IPS-18a (cell line): Measurements from ENCODE around the gene SYNPR.

Experiments
- H3K27ac ChIP-seq: one replicate; pipeline ENCODE4 v1.5.1; 2013; ENCODE audit warnings: low read length
- H3K27me3 ChIP-seq: one replicate; pipeline ENCODE4 v1.6.1; 2013; ENCODE audit warnings: mild to moderate bottlenecking, low read length; ENCODE audit not compliant: control insufficient read depth, insufficient read depth
- H3K36me3 ChIP-seq: one replicate; pipeline ENCODE4 v1.6.1; 2013; ENCODE audit warnings: low read depth, low read length; ENCODE audit not compliant: control insufficient read depth
- H3K4me1 ChIP-seq: one replicate; pipeline ENCODE4 v1.6.1; 2013; ENCODE audit warnings: low read depth, low read length; ENCODE audit not compliant: control insufficient read depth
- H3K4me3 ChIP-seq: one replicate; pipeline ENCODE4 v1.5.1; 2013; ENCODE audit warnings: low read length
- H3K9ac ChIP-seq: one replicate; pipeline ENCODE4 v1.6.1; 2013; ENCODE audit warnings: mild to moderate bottlenecking, low read length, moderate library complexity
- H3K9me3 ChIP-seq: one replicate; pipeline ENCODE4 v1.6.1; 2013; ENCODE audit warnings: low read depth, low read length; ENCODE audit not compliant: control insufficient read depth

The SYNPR gene

GRCh38 chr3:63441262-63441661 lies 163.2 kb downstream of the SYNPR start:
- Histone ChIP-seq H3K9ac (no peak overlapping the region), H3K27me3 (no peaks in the 10 kb centered on the region), H3K36me3 (no peaks in the 10 kb centered on the region), H3K4me1 (peaks cover 59% of the 10 kb centered on the region), H3K9me3 (no peaks in the 10 kb centered on the region), H3K27ac (no peak overlapping the region), H3K4me3 (no peak overlapping the region)

GRCh38 chr3:63442918-63443317 lies 164.8 kb downstream of the SYNPR start:
- Histone ChIP-seq H3K9me3 (no peaks in the 10 kb centered on the region), H3K27me3 (no peaks in the 10 kb centered on the region), H3K36me3 (no peaks in the 10 kb centered on the region), H3K27ac (no peak overlapping the region), H3K9ac (no peak overlapping the region), H3K4me1 (peaks cover 51% of the 10 kb centered on the region), H3K4me3 (no peak overlapping the region)

- Histone ChIP-seq H3K9ac (no peak overlapping the region), H3K4me3 (no peak overlapping the region), H3K27me3 (no peaks in the 10 kb centered on the region), H3K27ac (no peak overlapping the region), H3K36me3 (no peaks in the 10 kb centered on the region), H3K4me1 (peaks cover 11% of the 10 kb centered on the region), H3K9me3 (no peaks in the 10 kb centered on the region)
These were observed 171.9 kb downstream of the SYNPR start for GRCh38 chr3:63450023-63450422.

GRCh38 chr3:63450634-63451363 lies 172.7 kb downstream of the SYNPR start:
- no peaks in the 10 kb centered on the region for H3K36me3 ChIP-seq
- H3K4me3 ChIP-seq = no peak overlapping the region
- no peak overlapping the region for H3K27ac ChIP-seq
- no peaks in the 10 kb centered on the region for H3K27me3 ChIP-seq
- H3K9me3 ChIP-seq = no peaks in the 10 kb centered on the region
- H3K4me1 ChIP-seq = peaks cover 6% of the 10 kb centered on the region
- no peak overlapping the region for H3K9ac ChIP-seq

GRCh38 chr3:63456901-63457300 lies 178.8 kb downstream of the SYNPR start:
- Histone ChIP-seq H3K4me3 (no peak overlapping the region), H3K9ac (no peak overlapping the region), H3K36me3 (no peaks in the 10 kb centered on the region), H3K9me3 (no peaks in the 10 kb centered on the region), H3K27me3 (no peaks in the 10 kb centered on the region), H3K27ac (no peak overlapping the region), H3K4me1 (peaks cover 5% of the 10 kb centered on the region)

- Histone ChIP-seq H3K9ac (no peak overlapping the region), H3K27ac (no peak overlapping the region), H3K36me3 (no peaks in the 10 kb centered on the region), H3K4me3 (no peak overlapping the region), H3K27me3 (no peaks in the 10 kb centered on the region), H3K9me3 (no peaks in the 10 kb centered on the region), H3K4me1 (no peaks in the 10 kb centered on the region)
These were observed 180.3 kb downstream of the SYNPR start for GRCh38 chr3:63458405-63458804.

GRCh38 chr3:63462732-63463131 lies 184.6 kb downstream of the SYNPR start:
- Histone ChIP-seq H3K27me3 (no peaks in the 10 kb centered on the region), H3K9ac (no peak overlapping the region), H3K4me1 (peaks cover 5% of the 10 kb centered on the region), H3K36me3 (no peaks in the 10 kb centered on the region), H3K4me3 (no peak overlapping the region), H3K9me3 (no peaks in the 10 kb centered on the region), H3K27ac (no peak overlapping the region)

- no peaks in the 10 kb centered on the region for H3K36me3 ChIP-seq
- H3K4me3 ChIP-seq = no peak overlapping the region
- peaks cover 5% of the 10 kb centered on the region for H3K4me1 ChIP-seq
- no peaks in the 10 kb centered on the region for H3K9me3 ChIP-seq
- H3K27me3 ChIP-seq = no peaks in the 10 kb centered on the region
- H3K9ac ChIP-seq = no peak overlapping the region
- H3K27ac ChIP-seq = no peak overlapping the region
These were observed 189.3 kb downstream of the SYNPR start for GRCh38 chr3:63467392-63467791.

GRCh38 chr3:63470745-63471144 lies 192.6 kb downstream of the SYNPR start:
- H3K9me3 ChIP-seq = no peaks in the 10 kb centered on the region
- no peak overlapping the region for H3K9ac ChIP-seq
- H3K27me3 ChIP-seq = no peaks in the 10 kb centered on the region
- no peaks in the 10 kb centered on the region for H3K36me3 ChIP-seq
- no peak overlapping the region for H3K4me3 ChIP-seq
- no peaks in the 10 kb centered on the region for H3K4me1 ChIP-seq
- no peak overlapping the region for H3K27ac ChIP-seq

GRCh38 chr3:63471781-63472180 lies 193.7 kb downstream of the SYNPR start:
- H3K36me3 ChIP-seq = no peaks in the 10 kb centered on the region
- H3K9ac ChIP-seq = no peak overlapping the region
- no peaks in the 10 kb centered on the region for H3K9me3 ChIP-seq
- no peak overlapping the region for H3K4me3 ChIP-seq
- H3K4me1 ChIP-seq = no peaks in the 10 kb centered on the region
- H3K27ac ChIP-seq = no peak overlapping the region
- H3K27me3 ChIP-seq = no peaks in the 10 kb centered on the region

- no peaks in the 10 kb centered on the region for H3K9me3 ChIP-seq
- no peak overlapping the region for H3K4me3 ChIP-seq
- H3K27ac ChIP-seq = no peak overlapping the region
These were observed 195.6 kb downstream of the SYNPR start for GRCh38 chr3:63473641-63474166.

GRCh38 chr3:63474828-63475518 lies 196.9 kb downstream of the SYNPR start:
- no peak overlapping the region for H3K4me3 ChIP-seq
- H3K9ac ChIP-seq = no peak overlapping the region
- no peaks in the 10 kb centered on the region for H3K27me3 ChIP-seq
- no peaks in the 10 kb centered on the region for H3K9me3 ChIP-seq
- H3K4me1 ChIP-seq = no peaks in the 10 kb centered on the region
- H3K27ac ChIP-seq = no peak overlapping the region
- H3K36me3 ChIP-seq = no peaks in the 10 kb centered on the region

More at GRCh38 chr3:63473641-63474166, 195.6 kb downstream of the SYNPR start:
- Histone ChIP-seq H3K9ac (no peak overlapping the region), H3K27me3 (no peaks in the 10 kb centered on the region), H3K4me1 (no peaks in the 10 kb centered on the region), H3K36me3 (no peaks in the 10 kb centered on the region)
